ENCODE measurements around the gene PRSS16. TPM values are rescaled to one million over a fixed set of nuclear protein-coding genes. Genes with fewer than 3 reads are reported as not detected.

The PRSS16 gene
- total and polyA plus RNA-seq, 9 of the 15 experiments (the other 6 are each of a cell fraction or from before 2014, with no cell fraction given) = 4.5 to 21.3 (median 12.1) TPM

DNA sequence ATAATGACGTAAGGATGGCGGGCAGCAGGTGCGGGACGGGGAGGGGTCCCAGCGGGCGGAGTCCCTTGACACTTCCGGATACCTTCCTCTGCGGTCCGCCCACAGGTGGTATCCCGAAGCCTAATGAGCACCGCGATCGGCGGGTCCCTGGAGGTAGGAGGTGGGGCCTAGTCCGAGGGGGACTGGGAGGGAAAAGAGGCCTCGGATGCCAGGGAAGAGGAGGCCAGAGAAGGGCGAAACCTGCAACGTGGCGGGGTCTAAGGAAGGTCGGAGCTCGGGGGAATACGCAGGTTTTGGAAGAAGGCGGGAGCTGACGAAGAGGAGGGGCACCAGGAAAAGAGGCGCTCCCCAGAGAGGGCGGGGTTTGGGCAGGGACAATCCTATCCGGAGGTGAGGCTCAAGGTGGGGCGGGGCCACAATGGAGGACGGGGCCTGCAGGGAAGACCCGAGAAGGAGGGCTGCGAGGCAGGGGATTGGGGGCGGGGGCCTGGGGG is 3.7 kb downstream of the PRSS16 start (continued):
- TF ChIP-seq PTBP1 (IDR thresholded peaks at IDR 0.05; ENCODE audit: low read depth, low read length) (no peak), NCOA4 (IDR thresholded peaks at IDR 0.05; ENCODE audit: partially characterized antibody) (no peak), PML (IDR thresholded peaks at IDR 0.05; ENCODE audit: low read length) (0 out of 2 replicates have a peak, but pooled peaks have one; percentile 3), SAFB (IDR thresholded peaks at IDR 0.05; ENCODE audit: borderline replicate concordance, low read depth, low read length) (no peak), PURB (CRISPR knock-in tag; IDR thresholded peaks at IDR 0.05; ENCODE audit: low read depth) (no peak), ZNF699 (CRISPR knock-in tag; IDR thresholded peaks at IDR 0.05; ENCODE audit: insufficient replicate concordance) (no peak), ARID2 (IDR thresholded peaks at IDR 0.05) (no peak), NR2C2 (CRISPR knock-in tag; IDR thresholded peaks at IDR 0.05) (no peak), NR2C2 (tag; IDR thresholded peaks at IDR 0.05) (peak; percentile 37; the same call in 1 of the 2 replicates), GATAD2A (IDR thresholded peaks at IDR 0.05) (peak; percentile 90), LCOR (CRISPR knock-in tag; IDR thresholded peaks at IDR 0.05) (peak; percentile 77), TCF3 (CRISPR knock-in tag; IDR thresholded peaks at IDR 0.05) (no peak), ZNF717 (CRISPR knock-in tag; IDR thresholded peaks at IDR 0.05) (no peak), ZNF140 (CRISPR knock-in tag; IDR thresholded peaks at IDR 0.05) (no peak), CC2D1A (IDR thresholded peaks at IDR 0.05) (peak; percentile 91), CCNT2 (IDR thresholded peaks at IDR 0.05; ENCODE audit: borderline replicate concordance, extremely low read depth, insufficient read length, low read depth, low read length) (no peak), EWSR1 (IDR thresholded peaks at IDR 0.05; ENCODE audit: borderline replicate concordance, low read depth, partially characterized antibody) (no peak), RBM39 (optimal IDR thresholded peaks at IDR 0.05; ENCODE audit: low read depth, low read length) (no peak), TAF1 (IDR thresholded peaks at IDR 0.05; ENCODE audit: control insufficient read depth, extremely low read depth, insufficient read depth, low read length, severe bottlenecking) (no peak), MAFK (IDR thresholded peaks at IDR 0.05; ENCODE audit: low read length) (no peak), KDM4B (IDR thresholded peaks at IDR 0.05; ENCODE audit: borderline replicate concordance in 2 of 2, low read depth in 1 of 2) (no peak; a peak in 1 of 4 replicates), SMARCA5 (IDR thresholded peaks at IDR 0.05) (peak; percentile 18; the same call in 1 of the 2 replicates), PHTF2 (CRISPR knock-in tag; IDR thresholded peaks at IDR 0.05) (no peak), NUFIP1 (IDR thresholded peaks at IDR 0.05; ENCODE audit: partially characterized antibody) (no peak), PHB2 (IDR thresholded peaks at IDR 0.05; ENCODE audit: low read depth) (0 out of 2 replicates have a peak, but pooled peaks have one; percentile 40), NR2F6 (CRISPR knock-in tag; IDR thresholded peaks at IDR 0.05) (no peak), MCM2 (IDR thresholded peaks at IDR 0.05; ENCODE audit: low read depth) (no peak), IFI16 (CRISPR knock-in tag; IDR thresholded peaks at IDR 0.05) (no peak), NEUROD1 (IDR thresholded peaks at IDR 0.05; ENCODE audit: borderline replicate concordance, low read depth, low read length, partially characterized antibody) (no peak), TOE1 (IDR thresholded peaks at IDR 0.05; ENCODE audit: borderline replicate concordance) (peak; percentile 61), TOE1 (CRISPR knock-in tag; IDR thresholded peaks at IDR 0.05; ENCODE audit: borderline replicate concordance, low read depth) (no peak), CBFA2T2 (conservative IDR thresholded peaks at IDR 0.05) (no peak), FOXM1 (IDR thresholded peaks at IDR 0.05; ENCODE audit: low read depth) (no peak), FOXM1 (CRISPR knock-in tag; IDR thresholded peaks at IDR 0.05; ENCODE audit: low read depth) (no peak)
- TF ChIP-seq, protein P1, sequence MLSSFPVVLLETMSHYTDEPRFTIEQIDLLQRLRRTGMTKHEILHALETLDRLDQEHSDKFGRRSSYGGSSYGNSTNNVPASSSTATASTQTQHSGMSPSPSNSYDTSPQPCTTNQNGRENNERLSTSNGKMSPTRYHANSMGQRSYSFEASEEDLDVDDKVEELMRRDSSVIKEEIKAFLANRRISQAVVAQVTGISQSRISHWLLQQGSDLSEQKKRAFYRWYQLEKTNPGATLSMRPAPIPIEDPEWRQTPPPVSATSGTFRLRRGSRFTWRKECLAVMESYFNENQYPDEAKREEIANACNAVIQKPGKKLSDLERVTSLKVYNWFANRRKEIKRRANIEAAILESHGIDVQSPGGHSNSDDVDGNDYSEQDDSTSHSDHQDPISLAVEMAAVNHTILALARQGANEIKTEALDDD (IDR thresholded peaks at IDR 0.05) = no peak

Measured in K562 (cell line).